Activated T-helper 2 cell treated with anti-CD3 and anti-CD28 coated beads, Interferon-gamma antibody, Interleukin-2, Interleukin-4, amounts not matched to agents 10 μg/mL and 5 μg/mL and 100 μg/mL, durations not matched to agents 14 hours and 24 hours and 36 hours (primary cell): ENCODE measurements around the gene PXDN. TPM values are rescaled to one million over a fixed set of nuclear protein-coding genes. Genes with fewer than 3 reads are reported as not detected.

Source experiments
- DNase-seq: peaks from one replicate; pipeline ENCODE4 v3.0.0; 2021; ENCODE audit warnings: low spot score
- H3K27ac Mint-ChIP-seq: one replicate; pipeline ENCODE4 v1.8.0; 2021; ENCODE audit warnings: mixed read lengths
- H3K27me3 Mint-ChIP-seq: one replicate; pipeline ENCODE4 v1.8.0; 2021; ENCODE audit warnings: low read depth, mixed read lengths
- H3K36me3 Mint-ChIP-seq: one replicate; pipeline ENCODE4 v1.8.0; 2021; ENCODE audit warnings: low read depth, mixed read lengths
- H3K4me1 Mint-ChIP-seq: one replicate; pipeline ENCODE4 v1.8.0; 2021; ENCODE audit warnings: low read depth, mixed read lengths
- H3K4me3 Mint-ChIP-seq: one replicate; pipeline ENCODE4 v1.8.0; 2021; ENCODE audit warnings: low read depth, mild to moderate bottlenecking, moderate library complexity, mixed read lengths
- H3K9me3 Mint-ChIP-seq: one replicate; pipeline ENCODE4 v1.8.0; 2021; ENCODE audit warnings: mixed read lengths
- intact Hi-C: fragments of 100-400 bp; cut with micrococcal nuclease; formaldehyde crosslinking; loops from one replicate; pipeline ENCODE4 v1.15.1; 2023
- total RNA-seq: library from RNA; stranded (reverse); gene quantifications from 2 replicates; pipeline ENCODE4 v1.2.3, GENCODE V29; 2022

PXDN gene
- total RNA-seq, 1 donor from 2014 or later = 2.0 TPM

DNA sequence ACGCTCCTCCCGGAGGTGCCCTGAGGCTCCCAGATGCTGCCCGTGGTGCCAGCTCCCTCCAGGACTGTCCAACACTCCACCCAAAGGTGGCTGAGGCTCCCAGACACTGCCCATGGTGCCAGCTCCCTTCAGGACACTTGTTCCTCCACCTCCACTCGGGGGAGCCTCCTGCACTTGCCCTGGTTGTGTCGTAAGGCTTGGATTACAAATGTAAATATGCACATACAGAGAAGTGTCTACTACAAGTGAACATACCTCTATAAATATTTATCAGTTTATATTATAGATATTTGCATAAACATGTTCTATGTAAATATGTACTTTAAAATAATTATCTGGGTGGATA lies 143.3 kb downstream of the PXDN start:
- Mint-ChIP-seq H3K4me3 (no peak overlapping the region), H3K4me1 (no peaks in the 10 kb centered on the region), H3K27ac (no peak overlapping the region), H3K9me3 (no peaks in the 10 kb centered on the region), H3K36me3 (no peaks in the 10 kb centered on the region), H3K27me3 (no peaks in the 10 kb centered on the region)
- DNase-seq = no peak
- intact Hi-C loops = no loop called here

DNA sequence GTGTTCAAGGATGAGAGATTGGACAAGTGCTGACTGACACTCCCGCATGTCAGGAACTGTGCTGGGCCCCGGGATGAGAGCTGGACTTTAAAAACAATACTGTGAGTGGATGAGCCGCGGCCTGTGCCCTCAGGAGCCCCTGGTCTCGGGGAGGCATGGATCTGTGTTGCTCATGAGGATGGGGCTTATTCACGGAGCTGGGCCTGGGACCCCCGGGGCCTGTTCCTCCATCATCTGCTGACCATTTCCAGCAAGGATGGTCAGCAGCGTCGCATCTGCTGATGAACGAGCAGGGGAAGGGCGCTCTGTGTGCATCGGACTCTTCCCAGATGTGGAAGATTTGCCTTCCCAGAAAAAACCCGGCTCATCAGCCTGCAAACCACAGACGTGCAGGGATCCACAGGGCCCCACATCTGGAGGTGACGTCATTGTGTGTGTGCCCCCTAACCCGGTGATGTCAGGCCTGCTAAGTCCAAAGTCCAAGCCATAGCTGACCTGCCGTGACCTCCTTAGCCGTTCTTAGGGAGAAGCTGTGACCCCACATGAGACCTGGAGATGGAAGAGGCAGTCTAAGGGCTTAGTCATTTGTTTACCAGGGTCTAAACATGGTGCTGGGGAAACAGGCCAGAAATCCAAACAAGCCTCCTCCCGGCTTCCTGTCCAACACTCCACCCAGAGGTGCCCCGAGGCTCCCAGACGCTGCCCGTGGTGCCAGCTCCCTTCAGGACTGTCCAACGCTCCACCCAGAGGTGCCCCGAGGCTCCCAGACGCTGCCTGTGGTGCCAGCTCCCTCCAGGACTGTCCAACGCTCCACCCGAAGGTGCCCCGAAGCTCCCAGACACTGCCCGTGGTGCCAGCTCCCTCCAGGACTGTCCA lies 143.9 kb downstream of the PXDN start:
- no peaks in the 10 kb centered on the region for H3K4me1 Mint-ChIP-seq
- H3K27me3 Mint-ChIP-seq = no peaks in the 10 kb centered on the region
- intact Hi-C loops = no loop called here
- no peak for DNase-seq
- H3K27ac Mint-ChIP-seq = no peak overlapping the region
- H3K36me3 Mint-ChIP-seq = no peaks in the 10 kb centered on the region
- H3K4me3 Mint-ChIP-seq = no peak overlapping the region
- no peaks in the 10 kb centered on the region for H3K9me3 Mint-ChIP-seq

DNA sequence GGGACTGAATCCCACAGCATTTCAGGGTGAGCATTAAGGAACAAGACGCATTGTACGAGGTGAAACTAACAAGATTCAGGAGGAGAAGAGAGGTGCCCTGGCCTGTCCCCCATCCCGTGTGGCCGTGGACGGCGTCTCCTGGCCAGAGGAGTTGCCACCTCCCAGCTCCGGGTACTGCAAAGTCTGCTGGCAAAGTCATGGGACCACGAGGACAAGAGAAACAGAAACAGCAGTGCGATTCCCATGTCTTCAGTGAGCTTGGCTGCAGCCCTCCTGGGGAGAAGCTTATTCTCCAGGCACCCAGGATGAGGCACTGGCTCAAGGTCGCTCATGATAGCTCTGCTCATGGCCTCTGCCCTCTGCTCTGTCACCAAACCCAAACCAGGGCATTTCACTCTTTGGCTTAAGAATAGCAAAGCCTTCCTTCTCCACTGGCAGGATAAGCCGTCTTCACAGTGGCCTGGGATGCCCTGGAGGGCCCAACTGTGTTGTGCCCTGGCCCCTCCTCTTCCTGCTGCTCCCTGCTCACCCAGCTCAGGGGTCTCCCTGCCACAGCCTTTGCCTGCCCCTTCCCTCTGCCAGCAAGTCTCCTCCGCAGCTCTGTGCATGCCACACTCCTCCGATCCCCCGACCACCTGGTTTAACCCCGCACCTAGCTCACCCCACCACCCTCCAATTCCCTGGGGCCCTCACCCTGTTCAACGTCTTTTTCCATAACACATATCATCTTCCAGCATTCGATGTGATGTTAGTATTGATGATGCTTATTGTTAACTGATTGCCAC lies 144.8 kb downstream of the PXDN start:
- no peaks in the 10 kb centered on the region for H3K27me3 Mint-ChIP-seq
- intact Hi-C loops = no loop called here

DNA sequence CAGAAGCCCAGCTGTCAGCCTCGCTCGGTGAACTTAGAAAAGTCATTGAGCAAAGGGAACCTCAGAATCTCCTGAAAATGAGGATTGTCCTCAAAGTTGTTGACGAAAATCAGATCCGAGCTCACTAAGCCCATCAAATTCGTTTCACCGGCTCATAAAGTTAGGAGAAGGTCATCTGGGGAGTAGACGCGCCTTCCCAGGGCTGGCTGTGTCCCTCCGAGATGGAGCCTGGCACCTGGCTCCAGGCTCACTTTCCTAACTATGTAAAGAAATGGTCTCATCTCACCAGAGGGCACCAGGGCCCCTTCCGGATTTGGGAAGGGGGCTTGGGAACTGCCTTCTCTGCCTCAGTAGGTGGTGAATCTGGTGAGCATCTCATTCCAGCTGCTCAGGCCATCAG lies 145.5 kb downstream of the PXDN start:
- Mint-ChIP-seq H3K27me3 (no peaks in the 10 kb centered on the region), H3K36me3 (no peaks in the 10 kb centered on the region)
- intact Hi-C loops = no loop called here

More for the DNA sequence above, 144.8 kb downstream of the PXDN start:
- Mint-ChIP-seq H3K9me3 (no peaks in the 10 kb centered on the region), H3K4me3 (no peak overlapping the region), H3K27ac (no peak overlapping the region), H3K36me3 (no peaks in the 10 kb centered on the region), H3K4me1 (no peaks in the 10 kb centered on the region)
- no peak for DNase-seq

DNA sequence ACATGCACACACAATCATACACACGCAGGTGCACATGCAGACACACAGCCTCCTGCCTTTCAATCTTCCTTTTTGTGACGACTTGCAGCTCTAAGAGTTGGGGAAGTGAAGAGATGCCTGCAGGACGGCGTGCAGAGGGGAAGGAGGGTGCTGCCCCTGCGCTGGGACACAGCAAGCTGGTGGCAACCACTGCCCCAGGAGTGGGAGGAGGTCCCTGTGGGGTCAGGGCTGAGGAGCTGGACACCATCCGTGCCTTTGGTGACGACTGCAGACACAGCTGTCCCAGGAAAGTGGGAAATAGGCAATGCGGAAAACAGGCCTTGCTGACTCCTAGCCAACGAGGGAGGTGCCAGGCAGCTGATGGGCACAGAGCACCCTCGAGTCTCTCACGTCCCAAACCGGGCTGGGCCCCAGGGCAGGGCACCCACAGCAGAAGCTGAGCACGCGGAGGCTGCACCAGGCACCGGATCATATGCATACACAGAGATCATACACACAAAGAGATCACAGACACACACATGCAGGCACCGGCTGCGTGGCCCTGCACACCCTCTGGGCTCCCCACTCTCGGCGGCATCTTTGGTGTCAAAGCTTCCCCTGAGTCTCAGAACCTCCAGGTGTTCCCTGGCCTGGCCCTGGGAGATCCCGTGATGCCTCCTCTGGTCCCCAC lies 146.1 kb downstream of the PXDN start:
- H3K27ac Mint-ChIP-seq = no peak overlapping the region
- intact Hi-C loops = no loop called here
- H3K9me3 Mint-ChIP-seq = no peaks in the 10 kb centered on the region
- no peak overlapping the region for H3K4me3 Mint-ChIP-seq
- no peak for DNase-seq
- no peaks in the 10 kb centered on the region for H3K27me3 Mint-ChIP-seq
- H3K36me3 Mint-ChIP-seq = no peaks in the 10 kb centered on the region
- H3K4me1 Mint-ChIP-seq = peaks cover 2% of the 10 kb centered on the region

More for the DNA sequence above, 145.5 kb downstream of the PXDN start:
- Mint-ChIP-seq H3K4me3 (no peak overlapping the region), H3K4me1 (peaks cover 2% of the 10 kb centered on the region), H3K27ac (no peak overlapping the region), H3K9me3 (no peaks in the 10 kb centered on the region)
- DNase-seq = no peak

DNA sequence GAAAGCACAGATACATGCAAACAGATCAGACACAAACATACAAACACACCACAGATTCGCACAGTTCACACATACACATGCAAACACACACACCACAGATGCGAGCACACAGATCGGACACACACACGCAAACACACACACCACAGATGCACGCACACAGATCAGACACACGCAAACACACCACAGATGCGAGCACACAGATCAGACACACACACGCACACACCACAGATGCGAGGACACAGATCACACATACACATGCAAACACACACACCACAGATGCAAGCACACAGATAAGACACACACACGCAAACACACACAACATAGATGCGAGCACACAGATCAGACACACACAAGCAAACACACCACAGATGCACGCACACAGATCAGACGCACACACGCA lies 149.0 kb downstream of the PXDN start:
- H3K36me3 Mint-ChIP-seq = no peaks in the 10 kb centered on the region
- no peak overlapping the region for H3K4me3 Mint-ChIP-seq
- peaks cover 5% of the 10 kb centered on the region for H3K27me3 Mint-ChIP-seq
- intact Hi-C loops = no loop called here
- H3K27ac Mint-ChIP-seq = no peak overlapping the region
- DNase-seq = no peak
- no peaks in the 10 kb centered on the region for H3K9me3 Mint-ChIP-seq
- peaks cover 2% of the 10 kb centered on the region for H3K4me1 Mint-ChIP-seq

DNA sequence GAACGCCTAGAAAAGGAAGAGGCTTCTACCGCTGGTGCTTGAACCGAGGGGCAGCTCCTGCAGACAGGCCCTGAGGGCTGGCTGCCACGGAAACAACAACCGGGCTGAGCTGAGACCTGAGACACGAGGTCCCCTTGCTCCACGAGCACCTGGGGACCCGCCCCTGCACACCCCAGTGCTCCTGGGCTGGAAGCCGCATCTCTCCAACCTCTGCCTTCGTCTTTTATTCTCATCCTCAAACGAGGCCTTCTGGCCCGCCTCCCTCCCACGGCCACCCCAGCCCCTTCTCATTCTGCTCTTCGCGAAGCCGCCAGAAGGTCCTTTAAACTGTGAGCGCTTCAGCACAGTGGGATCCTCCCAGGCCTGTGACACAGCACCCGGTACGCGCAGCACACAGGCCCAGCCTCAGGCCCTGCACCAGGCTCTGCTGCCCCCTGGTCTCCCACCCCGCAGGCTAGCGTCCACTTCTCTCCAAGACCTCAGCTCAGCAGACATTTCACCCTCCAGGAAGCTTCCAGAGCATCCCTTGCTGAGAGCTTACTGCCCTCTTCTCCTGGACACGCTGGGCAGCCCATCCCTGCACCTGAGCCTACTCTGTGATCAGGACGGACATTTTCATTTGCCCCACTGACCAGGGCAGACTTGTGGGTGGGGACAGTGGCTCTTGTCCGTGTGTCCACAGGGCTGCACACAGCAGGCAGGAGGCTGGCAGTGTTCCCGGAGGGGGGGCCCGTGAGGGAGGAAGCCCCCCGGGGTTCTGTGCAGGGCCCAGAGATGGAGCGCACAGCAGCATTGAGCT lies 149.7 kb downstream of the PXDN start:
- H3K4me1 Mint-ChIP-seq = peaks cover 2% of the 10 kb centered on the region
- H3K9me3 Mint-ChIP-seq = no peaks in the 10 kb centered on the region
- no peak overlapping the region for H3K4me3 Mint-ChIP-seq
- peak overlapping the region; percentile 71 for H3K27ac Mint-ChIP-seq
- no peak for DNase-seq
- peaks cover 5% of the 10 kb centered on the region for H3K27me3 Mint-ChIP-seq
- intact Hi-C loops = no loop called here
- no peaks in the 10 kb centered on the region for H3K36me3 Mint-ChIP-seq

DNA sequence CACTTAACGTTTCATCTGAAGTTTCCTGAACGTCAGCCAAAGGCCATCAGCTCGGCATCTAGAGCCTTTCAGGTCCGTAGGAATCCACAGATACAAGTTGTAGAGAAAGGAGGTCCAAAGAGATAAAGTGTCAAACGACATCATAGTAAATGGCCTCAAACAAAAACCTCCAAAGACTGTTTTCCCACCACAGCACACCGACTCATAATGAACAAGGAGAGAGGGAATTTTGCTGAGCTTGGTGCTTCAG lies 150.3 kb downstream of the PXDN start:
- peaks cover 5% of the 10 kb centered on the region for H3K27me3 Mint-ChIP-seq
- no peak overlapping the region for H3K4me3 Mint-ChIP-seq
- H3K4me1 Mint-ChIP-seq = peaks cover 2% of the 10 kb centered on the region
- H3K27ac Mint-ChIP-seq = peak overlapping the region; percentile 71
- no peaks in the 10 kb centered on the region for H3K9me3 Mint-ChIP-seq
- DNase-seq = no peak
- no peaks in the 10 kb centered on the region for H3K36me3 Mint-ChIP-seq
- intact Hi-C loops = no loop called here

DNA sequence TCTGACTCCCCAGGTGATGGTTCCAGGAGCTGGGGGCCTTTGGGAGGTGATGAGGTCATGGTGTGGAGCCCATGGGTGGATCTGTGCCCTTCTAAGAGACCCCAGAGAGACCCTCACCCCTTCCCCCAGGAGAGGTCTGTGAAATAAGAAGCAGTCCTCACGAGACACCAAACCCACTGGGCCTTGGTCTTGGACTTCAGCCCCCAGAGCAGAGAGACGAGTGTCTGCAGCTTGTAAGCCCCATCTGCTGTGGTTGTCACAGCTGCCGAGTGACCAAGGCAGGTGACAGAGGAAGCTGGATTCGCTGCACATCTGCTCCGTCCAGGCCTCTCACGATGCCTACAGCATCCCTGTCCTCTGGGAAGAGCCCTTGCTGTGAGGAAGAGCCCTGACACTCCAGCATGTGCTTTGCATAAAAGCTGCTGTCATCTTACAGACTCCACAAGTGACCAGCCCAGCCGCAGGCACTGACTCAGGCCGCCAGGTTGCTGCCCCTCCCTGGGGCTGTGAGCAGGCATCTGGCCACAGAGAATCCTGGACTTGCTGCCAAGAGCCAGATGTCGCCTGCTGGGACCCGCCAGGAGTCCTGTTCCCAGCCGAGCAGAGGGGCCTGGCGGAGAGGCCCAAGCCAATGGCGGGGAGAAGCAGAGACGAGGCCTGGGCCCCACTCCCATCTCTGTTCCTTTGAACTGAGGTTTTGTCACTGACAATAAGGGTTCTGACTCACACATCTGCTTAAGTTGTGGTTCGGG lies 150.8 kb downstream of the PXDN start:
- H3K27ac Mint-ChIP-seq = no peak overlapping the region
- no peak for DNase-seq
- peaks cover 2% of the 10 kb centered on the region for H3K4me1 Mint-ChIP-seq
- no peaks in the 10 kb centered on the region for H3K36me3 Mint-ChIP-seq
- no peaks in the 10 kb centered on the region for H3K9me3 Mint-ChIP-seq
- H3K27me3 Mint-ChIP-seq = peaks cover 5% of the 10 kb centered on the region
- no peak overlapping the region for H3K4me3 Mint-ChIP-seq
- intact Hi-C loops = no loop called here

DNA sequence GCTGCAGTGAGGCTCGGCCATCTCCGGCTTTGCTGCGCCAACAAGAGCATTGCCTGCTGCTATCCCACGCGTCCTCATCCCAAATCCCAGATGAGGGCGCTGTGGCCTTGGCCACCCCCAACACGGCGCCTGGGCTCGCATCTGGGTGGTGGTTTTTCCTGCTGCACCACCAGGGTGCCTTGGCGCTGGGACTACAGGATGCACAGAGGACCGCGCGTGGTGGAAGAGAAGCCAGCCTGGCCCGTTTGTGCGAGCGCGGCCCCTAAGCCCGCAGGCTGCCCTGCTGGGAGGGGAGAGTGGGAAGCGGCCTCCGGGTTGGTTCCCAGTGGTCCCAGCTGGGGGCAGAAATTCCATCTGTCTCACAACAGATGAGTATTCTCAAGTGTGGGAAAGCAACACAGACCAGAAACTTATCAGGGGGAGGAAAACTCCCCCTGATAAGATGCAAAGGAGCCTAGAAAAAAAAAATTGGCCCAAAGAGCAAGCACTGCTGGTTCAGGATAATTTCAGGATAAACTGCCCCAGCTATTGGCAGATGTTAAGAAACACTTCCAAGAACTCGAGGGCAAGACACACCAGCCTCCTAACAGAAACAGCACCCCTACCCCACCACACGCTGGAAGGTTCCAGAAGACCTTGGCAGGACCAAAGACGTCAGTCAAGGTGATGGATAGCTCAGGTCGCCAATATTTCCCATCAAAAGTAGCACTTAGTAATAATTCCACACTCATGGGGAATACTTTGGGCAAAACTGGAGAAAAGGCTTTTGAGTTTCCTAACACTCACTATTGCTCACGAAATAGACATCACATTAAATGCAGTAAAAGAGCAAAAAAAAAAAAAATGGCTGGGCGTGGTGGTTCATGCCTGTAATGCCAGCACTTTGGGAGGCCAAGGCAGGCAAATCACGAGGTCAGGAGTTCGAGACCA lies 152.1 kb downstream of the PXDN start:
- intact Hi-C loops = no loop called here
- DNase-seq = no peak

DNA sequence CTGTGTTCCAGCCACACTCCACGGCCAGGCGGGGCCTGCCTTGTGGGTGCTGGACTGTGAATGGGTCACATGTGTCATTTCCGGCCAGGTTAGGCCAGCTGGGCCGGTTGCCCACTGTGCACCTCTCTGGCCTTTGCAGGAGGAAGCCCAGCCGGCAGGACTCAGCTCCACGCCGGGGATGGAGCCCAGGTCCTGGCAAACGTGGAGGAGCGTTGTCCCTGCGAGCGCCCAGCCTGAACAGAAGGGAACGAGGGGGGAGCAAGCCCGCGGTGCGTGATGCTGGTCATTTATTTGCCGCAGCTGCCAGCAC lies 152.9 kb downstream of the PXDN start:
- H3K27me3 Mint-ChIP-seq = peaks cover 5% of the 10 kb centered on the region
- intact Hi-C loops = no loop called here
- no peak overlapping the region for H3K4me3 Mint-ChIP-seq
- H3K27ac Mint-ChIP-seq = no peak overlapping the region
- H3K9me3 Mint-ChIP-seq = no peaks in the 10 kb centered on the region
- H3K36me3 Mint-ChIP-seq = no peaks in the 10 kb centered on the region
- DNase-seq = no peak
- H3K4me1 Mint-ChIP-seq = peaks cover 2% of the 10 kb centered on the region

More for the DNA sequence above, 152.1 kb downstream of the PXDN start:
- Mint-ChIP-seq H3K9me3 (no peaks in the 10 kb centered on the region), H3K4me3 (no peak overlapping the region), H3K27ac (no peak overlapping the region), H3K36me3 (no peaks in the 10 kb centered on the region), H3K4me1 (peaks cover 2% of the 10 kb centered on the region), H3K27me3 (peaks cover 5% of the 10 kb centered on the region)
